ENCODE data around the gene TMEM185B. TPM values are rescaled to one million over a fixed set of nuclear protein-coding genes. Genes with fewer than 3 reads are reported as not detected.

The TMEM185B gene
- polyA plus RNA-seq, 1 of the 3 experiments (the other 2 are of a cell fraction) = 36.0 TPM

DNA sequence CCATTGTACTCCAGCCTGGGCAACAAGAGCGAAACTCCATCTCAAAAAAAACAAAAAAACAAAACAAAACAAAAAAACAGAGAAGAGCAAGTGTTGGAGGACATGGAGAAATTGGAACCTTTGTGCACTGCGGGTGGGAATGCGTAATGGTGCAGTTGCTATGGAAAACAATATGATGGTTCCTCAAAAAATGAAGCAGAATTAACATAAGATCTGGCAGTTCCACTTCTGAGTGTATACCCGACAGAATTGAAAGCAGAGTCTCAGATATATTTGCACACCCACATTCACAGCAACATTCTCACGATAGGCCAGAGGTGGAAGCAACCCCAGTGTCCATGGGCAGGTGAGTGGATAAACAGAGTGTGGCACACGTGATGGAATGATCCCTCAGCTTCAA is 18.5 kb upstream of the TMEM185B start (continued):
- no peak for TF ChIP-seq MEF2A (IDR thresholded peaks at IDR 0.05; ENCODE audit: borderline replicate concordance, low read depth)

DNA sequence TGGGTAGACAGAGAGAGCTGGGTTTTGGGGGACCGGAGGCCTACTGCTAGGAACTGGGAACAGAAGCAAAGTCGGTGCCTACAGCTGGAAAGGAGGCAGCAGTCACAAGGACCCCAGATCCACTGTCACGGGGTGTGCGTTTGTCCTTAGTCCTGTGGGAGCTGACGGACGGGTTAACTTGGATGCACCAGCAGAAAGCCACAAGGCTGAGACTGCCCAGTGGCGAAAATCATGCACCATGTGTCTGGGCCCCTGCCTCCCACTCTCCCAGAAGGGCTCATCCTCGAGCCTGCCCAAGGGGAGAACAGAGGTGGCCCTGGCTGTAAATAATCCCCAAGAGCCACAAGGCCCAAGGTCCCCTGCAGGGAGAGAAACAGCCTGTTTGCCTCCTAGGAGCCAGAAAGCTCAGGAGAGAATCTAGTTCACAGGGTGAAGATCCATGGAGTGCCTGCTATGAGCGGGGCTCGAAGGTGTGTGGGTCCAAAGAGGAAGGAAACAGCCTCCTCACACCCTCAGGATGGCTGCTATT is 17.8 kb upstream of the TMEM185B start:
- no peak overlapping the region for H3K4me2 ChIP-seq
- no peak overlapping the region for H3K27ac ChIP-seq (ENCODE audit: low read depth in 2 of 2, low read length in 1 of 2)
- H4K20me1 ChIP-seq (ENCODE audit: insufficient read depth) = no peaks in the 10 kb centered on the region
- DNase-seq = no peak
- H3F3A ChIP-seq (replicated peaks; ENCODE audit: insufficient read depth) = peaks cover 9% of the 10 kb centered on the region
- ChIA-PET CTCF (interaction anchor here (1.1 to 1.8 kb wide), 2 partner anchors 11 to 439 kb away, joined by 3 to 4 read pairs; no protein-coding TSS in a partner anchor), POLR2A (no interaction called here)
- H3K36me3 ChIP-seq (replicated peaks in 1 of 2; ENCODE audit: control insufficient read depth in 1 of 2, insufficient read depth in 2 of 2, low read length in 1 of 2) = no peaks in the 10 kb centered on the region
- TF ChIP-seq, protein P1, sequence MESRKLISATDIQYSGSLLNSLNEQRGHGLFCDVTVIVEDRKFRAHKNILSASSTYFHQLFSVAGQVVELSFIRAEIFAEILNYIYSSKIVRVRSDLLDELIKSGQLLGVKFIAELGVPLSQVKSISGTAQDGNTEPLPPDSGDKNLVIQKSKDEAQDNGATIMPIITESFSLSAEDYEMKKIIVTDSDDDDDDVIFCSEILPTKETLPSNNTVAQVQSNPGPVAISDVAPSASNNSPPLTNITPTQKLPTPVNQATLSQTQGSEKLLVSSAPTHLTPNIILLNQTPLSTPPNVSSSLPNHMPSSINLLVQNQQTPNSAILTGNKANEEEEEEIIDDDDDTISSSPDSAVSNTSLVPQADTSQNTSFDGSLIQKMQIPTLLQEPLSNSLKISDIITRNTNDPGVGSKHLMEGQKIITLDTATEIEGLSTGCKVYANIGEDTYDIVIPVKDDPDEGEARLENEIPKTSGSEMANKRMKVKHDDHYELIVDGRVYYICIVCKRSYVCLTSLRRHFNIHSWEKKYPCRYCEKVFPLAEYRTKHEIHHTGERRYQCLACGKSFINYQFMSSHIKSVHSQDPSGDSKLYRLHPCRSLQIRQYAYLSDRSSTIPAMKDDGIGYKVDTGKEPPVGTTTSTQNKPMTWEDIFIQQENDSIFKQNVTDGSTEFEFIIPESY (IDR thresholded peaks at IDR 0.05; ENCODE audit: borderline replicate concordance, low read depth) = no peak
- TF ChIP-seq, protein P2, sequence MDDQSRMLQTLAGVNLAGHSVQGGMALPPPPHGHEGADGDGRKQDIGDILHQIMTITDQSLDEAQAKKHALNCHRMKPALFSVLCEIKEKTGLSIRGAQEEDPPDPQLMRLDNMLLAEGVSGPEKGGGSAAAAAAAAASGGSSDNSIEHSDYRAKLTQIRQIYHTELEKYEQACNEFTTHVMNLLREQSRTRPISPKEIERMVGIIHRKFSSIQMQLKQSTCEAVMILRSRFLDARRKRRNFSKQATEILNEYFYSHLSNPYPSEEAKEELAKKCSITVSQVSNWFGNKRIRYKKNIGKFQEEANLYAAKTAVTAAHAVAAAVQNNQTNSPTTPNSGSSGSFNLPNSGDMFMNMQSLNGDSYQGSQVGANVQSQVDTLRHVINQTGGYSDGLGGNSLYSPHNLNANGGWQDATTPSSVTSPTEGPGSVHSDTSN (IDR thresholded peaks at IDR 0.05) = no peak
- no peak for TF ChIP-seq SMC3 (IDR thresholded peaks at IDR 0.05; ENCODE audit: low read depth, low read length)
- no peak for TF ChIP-seq CHD2 (IDR thresholded peaks at IDR 0.05; ENCODE audit: low read length, partially characterized antibody)
- no peak for TF ChIP-seq EZH2phosphoT487 (IDR thresholded peaks at IDR 0.05; ENCODE audit: borderline replicate concordance, low read depth)
- TF ChIP-seq, protein P3, sequence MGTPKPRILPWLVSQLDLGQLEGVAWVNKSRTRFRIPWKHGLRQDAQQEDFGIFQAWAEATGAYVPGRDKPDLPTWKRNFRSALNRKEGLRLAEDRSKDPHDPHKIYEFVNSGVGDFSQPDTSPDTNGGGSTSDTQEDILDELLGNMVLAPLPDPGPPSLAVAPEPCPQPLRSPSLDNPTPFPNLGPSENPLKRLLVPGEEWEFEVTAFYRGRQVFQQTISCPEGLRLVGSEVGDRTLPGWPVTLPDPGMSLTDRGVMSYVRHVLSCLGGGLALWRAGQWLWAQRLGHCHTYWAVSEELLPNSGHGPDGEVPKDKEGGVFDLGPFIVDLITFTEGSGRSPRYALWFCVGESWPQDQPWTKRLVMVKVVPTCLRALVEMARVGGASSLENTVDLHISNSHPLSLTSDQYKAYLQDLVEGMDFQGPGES (IDR thresholded peaks at IDR 0.05; ENCODE audit: low read depth, low read length) = no peak
- TF ChIP-seq, protein P4, sequence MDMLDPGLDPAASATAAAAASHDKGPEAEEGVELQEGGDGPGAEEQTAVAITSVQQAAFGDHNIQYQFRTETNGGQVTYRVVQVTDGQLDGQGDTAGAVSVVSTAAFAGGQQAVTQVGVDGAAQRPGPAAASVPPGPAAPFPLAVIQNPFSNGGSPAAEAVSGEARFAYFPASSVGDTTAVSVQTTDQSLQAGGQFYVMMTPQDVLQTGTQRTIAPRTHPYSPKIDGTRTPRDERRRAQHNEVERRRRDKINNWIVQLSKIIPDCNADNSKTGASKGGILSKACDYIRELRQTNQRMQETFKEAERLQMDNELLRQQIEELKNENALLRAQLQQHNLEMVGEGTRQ (IDR thresholded peaks at IDR 0.05; ENCODE audit: borderline replicate concordance, low read depth, low read length) = no peak
- TF ChIP-seq EP300 (IDR thresholded peaks at IDR 0.05; ENCODE audit: borderline replicate concordance in 1 of 2, low read depth in 1 of 2, low read length in 1 of 2) = no peak
- no peak for TF ChIP-seq NFIC (IDR thresholded peaks at IDR 0.05; ENCODE audit: borderline replicate concordance)
- TF ChIP-seq TCF12 (IDR thresholded peaks at IDR 0.05) = no peak
- 89% methylated on average over 6 of the region's 10 CpGs for WGBS (ENCODE audit: low lambda C conversion rate)
- H3K9me3 ChIP-seq = no peaks in the 10 kb centered on the region
- H2AFZ ChIP-seq (ENCODE audit: low read depth) = no peak overlapping the region
- peaks cover 24 to 25% of the 10 kb centered on the region in 2 experiments; a peak in 3 of 4 replicates for H3K4me1 ChIP-seq (ENCODE audit: control insufficient read depth in 1 of 2, insufficient read depth in 2 of 2, low read depth in 1 of 2, low read length in 1 of 2)
- no peaks in the 10 kb centered on the region for H3K79me2 ChIP-seq (ENCODE audit: insufficient read depth)
- no peak overlapping the region for H3K4me3 ChIP-seq (ENCODE audit: low read depth in 2 of 2, low read length in 1 of 2)
- H3K9ac ChIP-seq = no peak overlapping the region
- no peaks in the 10 kb centered on the region for H3K27me3 ChIP-seq (ENCODE audit: insufficient read depth)
- H3K9me2 ChIP-seq = no peaks in the 10 kb centered on the region
